Measurements from ENCODE around the gene CCNG1.
"Not testable (repeated sequence)": the region's sequence is repeated elsewhere in the genome, so short reads cannot be mapped to it uniquely, and the experiment has no call there.

CCNG1 gene

GRCh38 chr5:163437309-163438182, at the start of gene CCNG1:
Gene CCNG1 (plus strand): TSS chr5:163437595. CDS start chr5:163439257, 1,662 bp downstream.
- peak; percentile 90 for DNase-seq

GRCh38 chr5:163395792-163396191, 41.6 kb upstream of the CCNG1 start:
- no peak for DNase-seq

GRCh38 chr5:163396818-163397340, 40.5 kb upstream of the CCNG1 start:
- not testable (repeated sequence) for DNase-seq

- no peak for DNase-seq
These were observed 40.0 kb upstream of the CCNG1 start for GRCh38 chr5:163397354-163397753.

- no peak for DNase-seq
These were observed 37.5 kb upstream of the CCNG1 start for GRCh38 chr5:163399923-163400322.

GRCh38 chr5:163401271-163401670, 36.1 kb upstream of the CCNG1 start:
- no peak for DNase-seq

- DNase-seq = no peak
These were observed 35.4 kb upstream of the CCNG1 start for GRCh38 chr5:163402007-163402406.

GRCh38 chr5:163404364-163405173, 32.8 kb upstream of the CCNG1 start:
- DNase-seq = no peak

GRCh38 chr5:163407034-163407655, 30.2 kb upstream of the CCNG1 start:
- DNase-seq = no peak

GRCh38 chr5:163408311-163408923, 29.0 kb upstream of the CCNG1 start:
- DNase-seq = peak; percentile 70

GRCh38 chr5:163409384-163409783, 28.0 kb upstream of the CCNG1 start:
- no peak for DNase-seq

GRCh38 chr5:163410505-163410904, 26.9 kb upstream of the CCNG1 start:
- DNase-seq = no peak

- DNase-seq = not testable (repeated sequence)
These were observed 21.7 kb upstream of the CCNG1 start for GRCh38 chr5:163415673-163416072.

GRCh38 chr5:163424836-163425235, 12.6 kb upstream of the CCNG1 start:
- no peak for DNase-seq

GRCh38 chr5:163426128-163426527, 11.3 kb upstream of the CCNG1 start:
- DNase-seq = not testable (repeated sequence)

- DNase-seq = no peak
These were observed 4.9 kb upstream of the CCNG1 start for GRCh38 chr5:163432544-163432943.

- DNase-seq = no peak
These were observed 4.1 kb upstream of the CCNG1 start for GRCh38 chr5:163433271-163433670.

GRCh38 chr5:163434401-163434866, 3.0 kb upstream of the CCNG1 start:
- DNase-seq = peak; percentile 26

GRCh38 chr5:163436515-163436914, 880 bp upstream of the CCNG1 start:
- DNase-seq = no peak

- DNase-seq = no peak
These were observed 435 bp upstream of the CCNG1 start for GRCh38 chr5:163437011-163437308.

- DNase-seq = no peak
These were observed 1.7 kb downstream of the CCNG1 start for GRCh38 chr5:163439092-163439425.

- no peak for DNase-seq
These were observed 3.6 kb downstream of the CCNG1 start for GRCh38 chr5:163440954-163441353.

GRCh38 chr5:163444526-163444925, 7.1 kb downstream of the CCNG1 start:
- DNase-seq = no peak
